LNCAP (cell line): ENCODE data around the gene ATXN7.

Source experiments
- TF ChIP-seq, protein P1 (sequence below): fragments of 450-650 bp; IDR thresholded peaks from 2 replicates; pipeline ENCODE4 v1.5.1; 2017; ENCODE audit warnings: mild to moderate bottlenecking

The ATXN7 gene

DNA sequence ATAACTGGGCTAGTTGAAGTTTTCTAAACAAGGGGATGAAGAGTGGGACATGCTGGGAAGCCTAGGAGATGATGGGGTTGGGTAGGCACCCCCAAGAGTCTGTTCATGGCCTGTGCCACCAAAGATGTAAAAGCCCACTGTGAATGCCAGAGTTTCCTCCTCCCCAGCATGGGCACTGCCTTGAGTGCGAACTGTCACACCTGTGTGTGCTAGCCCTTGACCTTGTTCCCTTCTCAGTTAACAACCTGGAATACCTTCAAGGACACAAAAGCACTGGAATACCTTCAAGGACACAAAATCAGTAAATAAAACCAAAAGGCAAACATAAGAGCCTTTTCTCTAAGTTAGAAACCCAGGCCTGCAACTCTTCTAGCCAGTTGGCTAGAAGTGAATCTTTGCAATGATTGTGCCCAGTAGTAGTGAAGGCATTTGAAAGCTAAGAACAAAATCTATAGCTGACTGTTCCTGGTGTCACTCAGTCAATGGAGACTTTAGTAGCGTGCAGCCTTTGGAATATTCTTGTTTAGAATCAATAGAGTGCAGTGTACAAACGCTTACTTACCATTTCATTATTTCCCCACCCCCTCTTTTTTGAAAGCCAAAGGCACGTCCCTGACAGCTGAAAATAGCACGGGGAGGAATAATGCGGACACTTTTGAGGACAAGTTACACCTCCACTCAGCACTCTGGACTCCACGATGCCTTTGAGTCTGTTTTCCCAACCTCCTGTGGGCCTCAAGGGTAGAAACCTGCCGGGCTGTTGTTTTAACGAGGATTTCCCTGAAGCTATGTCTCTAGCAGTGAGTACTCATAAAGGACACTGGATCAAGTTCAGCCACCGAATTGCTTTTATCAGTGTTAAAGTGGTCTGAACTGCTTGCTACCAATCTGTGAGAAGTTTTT, 135.4 kb downstream of the ATXN7 start:
- TF ChIP-seq, protein P1, sequence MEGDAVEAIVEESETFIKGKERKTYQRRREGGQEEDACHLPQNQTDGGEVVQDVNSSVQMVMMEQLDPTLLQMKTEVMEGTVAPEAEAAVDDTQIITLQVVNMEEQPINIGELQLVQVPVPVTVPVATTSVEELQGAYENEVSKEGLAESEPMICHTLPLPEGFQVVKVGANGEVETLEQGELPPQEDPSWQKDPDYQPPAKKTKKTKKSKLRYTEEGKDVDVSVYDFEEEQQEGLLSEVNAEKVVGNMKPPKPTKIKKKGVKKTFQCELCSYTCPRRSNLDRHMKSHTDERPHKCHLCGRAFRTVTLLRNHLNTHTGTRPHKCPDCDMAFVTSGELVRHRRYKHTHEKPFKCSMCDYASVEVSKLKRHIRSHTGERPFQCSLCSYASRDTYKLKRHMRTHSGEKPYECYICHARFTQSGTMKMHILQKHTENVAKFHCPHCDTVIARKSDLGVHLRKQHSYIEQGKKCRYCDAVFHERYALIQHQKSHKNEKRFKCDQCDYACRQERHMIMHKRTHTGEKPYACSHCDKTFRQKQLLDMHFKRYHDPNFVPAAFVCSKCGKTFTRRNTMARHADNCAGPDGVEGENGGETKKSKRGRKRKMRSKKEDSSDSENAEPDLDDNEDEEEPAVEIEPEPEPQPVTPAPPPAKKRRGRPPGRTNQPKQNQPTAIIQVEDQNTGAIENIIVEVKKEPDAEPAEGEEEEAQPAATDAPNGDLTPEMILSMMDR = no peak

DNA sequence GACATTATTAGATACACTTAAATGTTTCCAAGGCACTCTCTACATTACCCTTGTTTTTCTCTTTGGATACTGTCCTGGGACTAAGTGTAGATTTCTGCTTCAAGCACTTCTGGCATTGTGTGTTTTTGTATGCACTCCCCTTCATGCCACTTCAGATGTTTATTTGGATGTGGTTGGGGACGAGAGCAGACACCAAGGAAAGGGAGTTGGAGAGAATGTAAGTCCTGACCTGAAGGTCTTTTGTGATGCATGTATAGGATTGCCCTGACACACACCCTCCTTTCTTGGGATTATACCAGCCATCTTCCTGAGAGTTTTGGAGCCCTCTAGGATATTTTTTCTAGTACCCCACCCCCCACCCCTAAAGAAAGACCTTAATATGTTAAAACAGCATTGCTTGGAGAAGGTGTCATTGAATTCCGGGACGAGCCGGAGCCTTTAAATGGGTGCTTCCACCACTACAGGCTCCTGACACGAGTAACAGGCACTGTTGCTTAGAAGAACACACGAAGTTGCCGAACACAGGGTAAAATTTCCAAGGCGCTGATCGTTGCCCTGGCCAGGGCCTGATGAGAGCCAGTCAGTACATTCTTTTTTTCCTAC, 136.9 kb downstream of the ATXN7 start:
- TF ChIP-seq, protein P1 = no peak

DNA sequence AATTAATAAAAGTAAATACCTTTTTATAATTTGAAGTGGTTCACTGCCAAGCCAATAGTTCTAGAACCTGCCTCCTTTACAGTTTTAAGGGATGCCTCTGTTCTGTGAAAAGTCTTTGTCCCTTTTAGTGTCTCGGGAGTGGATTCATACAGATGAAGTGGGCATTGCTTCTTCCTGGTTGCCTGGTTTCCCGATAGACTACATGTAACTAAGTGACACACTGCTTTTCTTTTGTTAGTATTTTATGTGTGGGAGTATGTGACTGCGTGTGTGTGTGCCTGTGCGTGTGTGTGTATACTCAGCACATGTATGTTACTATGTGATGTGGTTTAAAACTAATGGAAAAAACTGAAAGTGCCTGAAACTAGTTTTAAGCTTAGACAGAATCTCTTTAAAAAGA, 138.6 kb downstream of the ATXN7 start:
- TF ChIP-seq, protein P1 = no peak

DNA sequence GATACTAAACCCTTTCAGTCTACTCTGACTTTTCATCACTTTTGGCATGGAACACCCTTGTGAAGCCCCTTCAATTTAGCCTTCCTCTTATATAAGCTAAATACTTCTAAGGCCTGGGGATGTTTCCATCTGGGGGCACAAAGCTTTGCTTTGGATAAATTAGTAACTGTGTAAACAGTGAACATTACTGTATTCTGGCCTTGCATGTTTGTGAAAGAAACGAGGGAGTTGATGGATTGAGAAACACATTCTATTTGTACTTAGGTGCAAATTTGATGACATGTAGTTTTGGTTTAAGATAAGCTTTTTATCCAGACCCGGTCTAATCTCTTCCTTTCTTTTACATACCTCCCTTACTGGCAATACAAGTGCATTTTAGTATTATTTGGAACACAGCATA, 139.9 kb downstream of the ATXN7 start:
- TF ChIP-seq, protein P1 = no peak

DNA sequence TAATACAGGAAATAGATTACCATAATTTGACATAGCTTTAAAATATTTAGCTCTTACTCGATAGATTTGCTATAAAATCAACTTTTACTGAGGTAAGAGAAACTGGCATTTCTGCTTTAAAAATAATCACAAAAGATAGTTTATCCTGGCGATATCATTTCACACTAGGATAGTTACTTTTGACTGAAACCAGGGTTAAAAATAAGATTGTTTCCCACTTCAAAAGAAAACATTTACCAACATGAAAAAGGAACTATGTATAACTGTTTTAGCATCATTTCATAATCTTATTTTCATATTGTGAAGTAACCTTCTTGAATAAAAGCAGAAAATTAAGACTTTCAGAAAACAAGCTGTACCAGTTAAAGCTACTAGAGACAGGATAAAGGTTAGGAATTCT, 144.3 kb downstream of the ATXN7 start:
- TF ChIP-seq, protein P1 = no peak

DNA sequence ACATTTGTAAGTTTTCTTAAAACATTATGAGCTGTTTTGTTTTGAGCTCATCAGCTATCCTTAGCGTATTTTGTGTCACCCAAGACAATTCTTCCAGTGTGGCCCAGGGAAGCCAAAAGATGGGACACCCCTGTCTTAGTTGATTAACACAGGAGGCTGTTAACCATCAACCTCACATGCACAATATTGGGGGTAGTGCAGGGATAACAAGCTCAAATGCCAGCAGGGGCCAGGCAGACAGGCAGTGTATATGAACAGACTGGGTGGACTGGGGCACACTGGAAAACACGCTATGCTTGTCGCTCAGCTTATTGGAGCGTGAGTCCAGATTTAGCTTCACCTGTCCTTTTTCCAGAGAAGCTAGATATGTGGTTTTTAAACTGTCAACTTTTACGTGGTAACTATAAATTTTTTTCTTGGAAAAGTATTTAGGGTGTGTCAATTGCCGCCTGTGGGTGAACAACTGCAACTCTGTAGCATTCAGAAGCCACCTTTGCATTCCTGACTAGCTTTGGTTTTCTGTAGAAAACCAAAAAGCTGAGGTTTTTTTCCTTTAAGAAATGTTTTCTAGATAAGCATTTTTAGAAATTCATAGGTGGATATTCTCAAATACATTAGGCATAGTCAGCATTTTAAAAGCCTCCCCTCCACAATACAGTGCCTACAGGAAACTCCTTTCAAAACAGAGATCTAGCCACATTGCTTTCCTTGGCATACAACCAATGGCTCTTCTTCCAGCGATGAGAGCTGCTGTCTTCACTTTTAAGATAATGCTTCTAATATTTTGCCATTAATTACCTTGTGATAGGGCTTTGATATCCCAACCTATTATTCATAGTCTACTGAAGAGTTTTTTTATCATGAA, 145.1 kb downstream of the ATXN7 start:
- TF ChIP-seq, protein P1 = no peak

DNA sequence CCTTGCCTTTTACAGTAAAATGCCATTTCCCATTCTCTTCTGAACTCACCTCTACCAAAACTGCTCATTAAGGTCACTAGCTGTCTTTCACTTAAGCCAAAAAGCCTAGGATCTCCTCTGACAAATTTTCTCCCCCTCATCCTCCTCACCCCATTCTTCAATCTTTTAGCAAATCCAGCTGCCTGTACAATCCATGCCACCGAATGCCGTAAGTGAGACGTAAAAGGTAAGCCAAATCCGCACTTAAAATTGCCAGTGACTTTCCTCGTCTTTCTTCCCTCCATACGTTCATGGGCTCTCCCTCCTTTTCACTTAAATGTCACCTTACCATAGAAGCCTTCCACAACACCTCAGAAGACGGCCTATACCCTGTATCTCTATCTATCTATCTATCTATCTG, 145.9 kb downstream of the ATXN7 start:
- TF ChIP-seq, protein P1 = no peak
